Measurements from ENCODE around the gene AACS.

DNA sequence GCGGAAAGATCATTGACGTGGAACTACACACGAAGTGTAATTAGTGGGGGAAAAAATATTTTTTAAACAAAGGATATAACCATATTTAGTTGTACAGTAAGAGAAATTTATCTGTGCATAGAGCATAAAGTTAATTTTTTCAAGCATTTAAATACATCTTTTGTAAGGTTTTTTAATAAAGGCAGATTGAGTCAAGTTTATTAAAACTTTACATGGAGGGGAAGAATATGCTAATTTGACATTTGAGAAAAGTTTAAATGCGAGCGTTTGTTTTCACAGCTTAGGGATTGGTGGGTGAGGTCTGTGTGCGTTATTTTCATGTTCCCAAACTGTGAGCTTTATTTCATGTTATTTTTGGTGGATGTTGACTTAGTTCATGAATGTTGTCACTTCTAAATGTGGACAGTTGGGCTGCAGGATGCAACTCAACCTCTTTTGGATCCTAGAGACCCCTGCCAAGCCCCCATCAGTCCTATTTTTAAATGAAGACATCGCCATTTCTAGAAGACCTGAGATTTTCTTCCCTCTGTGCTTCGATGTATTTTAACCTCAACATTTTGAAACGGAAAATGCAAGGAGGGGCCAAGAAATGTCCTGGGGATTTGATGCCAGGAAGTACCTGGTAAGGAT, 39.5 kb upstream of the AACS start:
- TF ChIP-seq, protein P1, sequence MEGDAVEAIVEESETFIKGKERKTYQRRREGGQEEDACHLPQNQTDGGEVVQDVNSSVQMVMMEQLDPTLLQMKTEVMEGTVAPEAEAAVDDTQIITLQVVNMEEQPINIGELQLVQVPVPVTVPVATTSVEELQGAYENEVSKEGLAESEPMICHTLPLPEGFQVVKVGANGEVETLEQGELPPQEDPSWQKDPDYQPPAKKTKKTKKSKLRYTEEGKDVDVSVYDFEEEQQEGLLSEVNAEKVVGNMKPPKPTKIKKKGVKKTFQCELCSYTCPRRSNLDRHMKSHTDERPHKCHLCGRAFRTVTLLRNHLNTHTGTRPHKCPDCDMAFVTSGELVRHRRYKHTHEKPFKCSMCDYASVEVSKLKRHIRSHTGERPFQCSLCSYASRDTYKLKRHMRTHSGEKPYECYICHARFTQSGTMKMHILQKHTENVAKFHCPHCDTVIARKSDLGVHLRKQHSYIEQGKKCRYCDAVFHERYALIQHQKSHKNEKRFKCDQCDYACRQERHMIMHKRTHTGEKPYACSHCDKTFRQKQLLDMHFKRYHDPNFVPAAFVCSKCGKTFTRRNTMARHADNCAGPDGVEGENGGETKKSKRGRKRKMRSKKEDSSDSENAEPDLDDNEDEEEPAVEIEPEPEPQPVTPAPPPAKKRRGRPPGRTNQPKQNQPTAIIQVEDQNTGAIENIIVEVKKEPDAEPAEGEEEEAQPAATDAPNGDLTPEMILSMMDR (conservative IDR thresholded peaks at IDR 0.05; ENCODE audit: low read depth, low read length) = no peak
- no peak for TF ChIP-seq EZH2 (IDR thresholded peaks at IDR 0.05; ENCODE audit: borderline replicate concordance, low read depth, low read length, poor library complexity, severe bottlenecking)
